Measurements from ENCODE around the gene RIPPLY1.
A peak's percentile ranks its signal among the peaks of the same experiment; 100 is the strongest.

Gene RIPPLY1, protein sequence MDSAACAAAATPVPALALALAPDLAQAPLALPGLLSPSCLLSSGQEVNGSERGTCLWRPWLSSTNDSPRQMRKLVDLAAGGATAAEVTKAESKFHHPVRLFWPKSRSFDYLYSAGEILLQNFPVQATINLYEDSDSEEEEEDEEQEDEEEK

GRCh38 chrX:106903291-106903824, at the start of gene RIPPLY1:
Gene RIPPLY1 (minus strand): TSS chrX:106903341. CDS start chrX:106903287, 54 bp downstream.
- DNase-seq (ENCODE audit: low spot score): no peak

DNA sequence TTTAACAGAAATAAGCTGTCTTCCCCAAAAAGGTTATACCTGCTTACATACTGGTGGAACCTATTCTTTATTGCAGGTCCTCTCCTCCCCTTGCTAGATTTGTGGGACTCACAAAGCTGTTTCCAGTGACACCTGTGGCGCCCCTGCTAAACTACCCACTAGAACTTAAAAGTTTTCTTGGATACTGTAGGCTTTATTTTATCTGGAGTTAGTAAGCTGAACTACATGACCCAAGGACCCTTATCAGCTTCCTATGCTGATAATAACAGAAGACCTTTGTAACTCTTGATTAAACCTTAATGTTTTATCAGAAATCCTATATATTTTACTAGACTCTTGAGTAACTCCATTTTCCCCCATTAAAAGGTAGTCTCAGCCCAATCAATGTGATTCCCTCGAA, 49.4 kb upstream of the RIPPLY1 start:
- DNase-seq (ENCODE audit: low spot score): no peak

DNA sequence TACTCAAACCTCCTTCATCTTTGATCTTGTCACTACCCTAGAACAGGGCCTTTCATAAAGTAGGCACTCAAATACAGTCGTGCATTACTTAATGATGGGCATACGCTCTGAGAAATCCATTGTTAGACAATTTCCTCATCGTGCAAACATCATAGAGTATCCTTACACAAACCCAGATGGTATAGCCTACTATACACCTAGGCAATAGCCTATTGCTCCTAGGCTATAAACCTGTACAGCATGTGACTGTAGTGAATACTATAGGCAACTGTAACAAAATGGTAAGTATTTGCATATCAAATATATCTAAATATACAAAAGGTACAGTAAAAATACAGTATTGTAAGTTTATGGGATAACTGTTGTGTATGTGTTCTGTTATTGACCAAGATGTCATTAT, 48.9 kb upstream of the RIPPLY1 start:
- DNase-seq (ENCODE audit: low spot score): no peak

DNA sequence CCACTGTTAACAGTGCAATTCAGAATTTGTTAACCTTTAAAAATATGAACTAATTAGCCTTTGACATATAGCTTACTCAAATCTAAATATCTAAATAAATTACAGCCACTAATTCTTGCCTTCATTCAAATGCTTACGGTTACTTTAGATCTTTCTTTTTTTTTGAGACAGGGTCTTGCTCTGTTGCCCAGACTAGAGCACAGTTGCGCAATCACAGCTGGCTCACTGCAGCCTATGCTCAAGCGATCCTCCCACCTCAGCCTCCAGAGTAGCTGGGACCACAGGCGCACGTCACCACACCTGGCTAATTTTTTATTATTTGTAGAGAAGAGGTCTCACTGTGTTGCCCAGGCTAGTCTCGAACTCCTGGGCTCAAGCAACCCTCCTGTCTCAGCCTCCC, 48.1 kb upstream of the RIPPLY1 start:
- no peak for DNase-seq (ENCODE audit: low spot score)

DNA sequence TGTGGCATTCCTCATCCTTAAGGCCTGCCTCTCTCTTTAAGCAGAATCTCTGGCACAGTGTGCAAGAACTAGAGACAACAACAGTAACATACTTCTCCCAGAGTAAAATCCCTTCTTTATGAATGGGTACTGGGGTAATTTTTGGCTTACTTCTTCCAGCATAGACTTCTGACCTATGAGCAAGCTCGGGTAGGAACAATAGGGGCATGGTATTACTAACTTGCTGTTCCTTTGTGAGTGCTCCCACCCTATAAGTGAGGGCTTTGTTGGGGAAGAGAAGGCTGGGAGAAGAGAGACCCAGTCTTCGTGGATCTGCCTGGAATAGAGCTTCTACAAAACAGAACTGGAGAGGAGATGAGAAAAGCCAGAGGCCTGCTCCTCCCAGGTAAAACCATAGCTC, 47.2 kb upstream of the RIPPLY1 start:
- no peak for DNase-seq (ENCODE audit: low spot score)

DNA sequence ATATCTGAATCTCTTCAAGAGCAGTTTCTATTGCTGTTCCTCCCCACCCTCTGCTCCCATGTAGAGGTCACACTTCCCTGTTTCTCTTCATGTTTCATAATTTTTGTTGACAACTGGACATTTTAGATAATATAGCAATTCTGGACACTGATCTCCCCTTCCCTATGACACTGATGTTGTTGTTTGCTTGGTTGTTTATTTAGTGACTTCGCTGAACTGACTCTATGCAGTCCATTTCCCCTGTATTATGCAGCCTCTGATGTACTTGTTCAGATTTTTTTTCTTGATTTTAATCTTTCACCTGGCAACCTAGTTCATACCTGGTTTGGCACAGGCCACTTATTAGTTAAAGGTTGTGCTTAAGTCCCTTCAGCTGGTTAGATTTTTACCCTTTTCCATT, 46.2 kb upstream of the RIPPLY1 start:
- no peak for DNase-seq (ENCODE audit: low spot score)

- DNase-seq (ENCODE audit: low spot score): no peak
Observed at GRCh38 chrX:106948641-106949040, 45.5 kb upstream of the RIPPLY1 start.

- DNase-seq (ENCODE audit: low spot score): no peak
Observed at GRCh38 chrX:106946464-106946863, 43.3 kb upstream of the RIPPLY1 start.

GRCh38 chrX:106940068-106940467, 36.9 kb upstream of the RIPPLY1 start:
- no peak for DNase-seq (ENCODE audit: low spot score)

GRCh38 chrX:106939566-106939965, 36.4 kb upstream of the RIPPLY1 start:
- no peak for DNase-seq (ENCODE audit: low spot score)

GRCh38 chrX:106936246-106936645, 33.1 kb upstream of the RIPPLY1 start:
- DNase-seq (ENCODE audit: low spot score): no peak

GRCh38 chrX:106935175-106935574, 32.0 kb upstream of the RIPPLY1 start:
- no peak for DNase-seq (ENCODE audit: low spot score)

GRCh38 chrX:106933538-106933961, 30.4 kb upstream of the RIPPLY1 start:
- no peak for DNase-seq (ENCODE audit: low spot score)

- no peak for DNase-seq (ENCODE audit: low spot score)
Observed at GRCh38 chrX:106932960-106933537, 29.9 kb upstream of the RIPPLY1 start.

DNA sequence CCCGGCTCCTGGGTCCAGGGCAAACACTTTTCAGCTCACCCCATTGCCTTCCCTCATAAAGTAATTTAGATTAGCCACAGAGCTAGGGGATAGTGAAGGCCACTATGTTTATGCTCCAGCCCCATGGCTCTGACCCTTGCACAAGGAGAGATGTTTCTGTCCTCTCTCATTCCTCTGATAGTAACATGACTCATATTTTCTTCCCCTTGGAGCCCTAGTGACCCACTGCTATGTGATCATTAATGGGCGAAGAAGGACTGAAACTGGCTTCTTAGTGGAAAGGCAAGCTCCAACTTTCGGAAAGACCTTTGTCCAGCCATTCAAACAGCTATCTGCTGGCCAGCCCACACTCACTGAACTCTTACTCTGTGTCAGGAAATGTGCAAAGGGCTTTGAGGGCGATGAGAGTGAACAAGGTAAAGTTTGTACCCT, 29.4 kb upstream of the RIPPLY1 start:
- DNase-seq (ENCODE audit: low spot score): no peak

- DNase-seq (ENCODE audit: low spot score): peak; percentile 47
Observed at GRCh38 chrX:106931831-106932491, 28.8 kb upstream of the RIPPLY1 start.

GRCh38 chrX:106928227-106928626, 25.1 kb upstream of the RIPPLY1 start:
- no peak for DNase-seq (ENCODE audit: low spot score)

- DNase-seq (ENCODE audit: low spot score): no peak
Observed at GRCh38 chrX:106927700-106928099, 24.6 kb upstream of the RIPPLY1 start.

DNA sequence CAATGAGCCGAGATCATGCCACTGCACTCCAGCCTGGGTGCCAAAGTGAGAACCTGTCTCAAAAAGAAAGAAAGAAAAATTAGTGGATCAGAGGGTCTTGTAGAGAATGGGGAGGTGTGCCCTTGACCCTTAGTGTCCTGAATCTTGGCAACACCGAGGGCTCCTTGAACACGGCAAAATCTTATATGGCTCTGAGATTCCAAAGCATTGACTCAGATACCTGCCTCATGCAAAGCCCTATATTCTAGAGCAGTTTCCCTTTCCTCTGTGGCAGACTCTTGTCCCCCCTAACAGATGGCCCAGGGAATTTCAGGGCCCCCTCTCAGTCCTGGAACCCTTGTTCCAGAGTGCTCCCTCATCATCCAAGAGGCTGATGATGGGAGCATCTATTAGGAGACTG, 23.9 kb upstream of the RIPPLY1 start:
- DNase-seq (ENCODE audit: low spot score): no peak

DNA sequence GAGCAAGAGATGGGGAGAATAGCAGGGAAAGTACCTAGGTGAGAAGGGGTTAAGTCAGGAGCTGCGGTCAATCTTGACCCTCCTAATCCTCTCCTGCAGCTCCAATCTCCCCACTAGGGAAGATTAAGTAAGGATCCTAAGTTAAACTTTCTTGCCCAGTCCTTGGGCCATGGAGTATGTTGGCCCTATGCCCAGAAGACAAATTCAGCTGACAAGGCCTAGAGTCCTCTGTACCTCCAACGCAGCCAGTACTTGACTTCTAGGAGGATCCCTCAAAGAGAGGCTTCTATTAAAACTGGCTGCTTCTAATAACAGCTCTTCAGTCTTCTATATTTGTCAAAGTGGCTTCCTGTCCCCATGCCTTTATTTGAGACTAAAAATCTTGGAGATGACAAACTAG, 18.5 kb upstream of the RIPPLY1 start:
- no peak for DNase-seq (ENCODE audit: low spot score)

GRCh38 chrX:106919932-106920452, 16.9 kb upstream of the RIPPLY1 start, which contains the start of gene CLDN2:
Gene CLDN2 (plus strand): TSS chrX:106920402. CDS start chrX:106928229, 7,827 bp downstream.
- DNase-seq (ENCODE audit: low spot score): no peak

DNA sequence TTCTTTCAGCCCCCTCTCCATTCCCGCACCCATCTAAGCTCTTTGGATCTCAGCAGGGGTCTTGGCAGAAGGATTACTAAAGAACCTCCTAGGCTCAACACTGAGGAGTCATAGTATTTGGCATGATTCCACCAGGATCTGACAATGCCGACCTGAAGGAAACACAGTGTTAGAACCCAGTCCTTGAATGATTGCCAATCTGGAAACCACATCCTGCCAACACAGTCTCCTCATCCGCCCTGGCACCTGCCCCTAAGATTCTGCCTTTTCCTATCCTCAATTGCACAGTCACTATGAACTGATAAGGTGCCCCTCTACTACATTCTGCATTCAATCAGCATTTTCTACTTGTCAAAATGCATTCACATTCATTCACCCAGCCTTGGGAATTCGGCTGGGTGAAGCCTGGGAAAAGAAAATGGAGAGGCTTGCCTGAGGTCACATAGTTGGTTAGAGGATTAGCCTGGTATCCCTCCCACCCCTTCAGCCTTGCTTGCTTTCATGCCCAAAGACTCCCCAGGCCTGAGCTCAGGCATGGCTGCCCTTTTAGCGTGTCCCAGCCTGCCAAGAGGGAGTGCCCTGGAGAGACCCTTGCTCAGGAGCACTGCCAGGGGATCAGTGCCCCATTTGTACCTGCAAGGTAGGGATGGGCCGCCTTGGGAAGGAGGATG, 14.8 kb upstream of the RIPPLY1 start:
- DNase-seq (ENCODE audit: low spot score): no peak

Measured in HuH-7 (cell line).